MM.1S (cell line): ENCODE measurements around the gene RNF112.

Experiments
- DNase-seq: peaks from one replicate; pipeline ENCODE4 v3.0.0-alpha.2; 2015
- H2AFZ ChIP-seq: fragments of 300-600 bp; sonication (generic); 2 replicates; pipeline ENCODE4 v1.6.0; 2016; ENCODE audit warnings: antibody characterized with exemption, low read length
- H3F3A ChIP-seq: fragments of 300-600 bp; sonication (generic); 2 replicates; pipeline ENCODE4 v1.6.1; 2016; ENCODE audit warnings: mild to moderate bottlenecking, antibody characterized with exemption, low read length, moderate library complexity, mixed read lengths; ENCODE audit not compliant: insufficient read depth
- H3K27ac ChIP-seq: fragments of 300-600 bp; sonication (generic); 2 replicates; pipeline ENCODE4 v1.5.1; 2016; ENCODE audit warnings: mild to moderate bottlenecking, low read length
- H3K27me3 ChIP-seq: fragments of 300-600 bp; sonication (generic); replicated peaks from 2 replicates; pipeline ENCODE4 v1.6.0; 2016; ENCODE audit warnings: low read length; ENCODE audit not compliant: insufficient read depth
- H3K36me3 ChIP-seq: fragments of 300-600 bp; sonication (generic); replicated peaks from 2 replicates; pipeline ENCODE4 v1.6.1; 2016; ENCODE audit warnings: mild to moderate bottlenecking, low read length, mixed read lengths; ENCODE audit not compliant: insufficient read depth
- H3K4me1 ChIP-seq: fragments of 300-600 bp; sonication (generic); 2 replicates; pipeline ENCODE4 v1.6.1; 2016; ENCODE audit warnings: low read length, mixed read lengths
- H3K4me2 ChIP-seq: fragments of 300-600 bp; sonication (generic); 2 replicates; pipeline ENCODE4 v1.6.0; 2016; ENCODE audit warnings: low read depth, low read length
- H3K4me3 ChIP-seq: fragments of 300-600 bp; sonication (generic); 2 replicates; pipeline ENCODE4 v1.5.1; 2016; ENCODE audit warnings: low read length, mixed read lengths
- H3K79me2 ChIP-seq: fragments of 300-600 bp; sonication (generic); 2 replicates; pipeline ENCODE4 v1.6.1; 2016; ENCODE audit warnings: mixed run types, low read length, mixed read lengths
- H3K9ac ChIP-seq: fragments of 300-600 bp; sonication (generic); 2 replicates; pipeline ENCODE4 v1.6.1; 2016; ENCODE audit warnings: low read length, mixed read lengths
- H3K9me2 ChIP-seq: fragments of 300-600 bp; sonication (generic); replicated peaks from 2 replicates; pipeline ENCODE4 v1.6.1; 2016; ENCODE audit warnings: mild to moderate bottlenecking, low read length, mixed read lengths; ENCODE audit not compliant: insufficient read depth
- H3K9me3 ChIP-seq: fragments of 300-600 bp; sonication (generic); replicated peaks from 2 replicates; pipeline ENCODE4 v1.6.1; 2016; ENCODE audit warnings: mild to moderate bottlenecking, low read length, mixed read lengths; ENCODE audit not compliant: insufficient read depth
- H4K20me1 ChIP-seq: fragments of 300-600 bp; sonication (generic); 2 replicates; pipeline ENCODE4 v1.6.1; 2016; ENCODE audit warnings: mild to moderate bottlenecking, low read length, moderate library complexity, mixed read lengths; ENCODE audit not compliant: insufficient read depth
- CTCF ChIP-seq: fragments of 300-600 bp; sonication (generic); IDR thresholded peaks from 2 replicates; pipeline ENCODE4 v1.5.1; 2016; ENCODE audit warnings: antibody characterized with exemption, low read length, mixed read lengths
- EZH2 ChIP-seq: fragments of 300-600 bp; sonication (generic); optimal IDR thresholded peaks from 2 replicates; pipeline ENCODE3; 2017; ENCODE audit warnings: low read depth, mild to moderate bottlenecking, antibody characterized with exemption, low read length, mixed read lengths
- EZH2phosphoT487 ChIP-seq: fragments of 300-600 bp; sonication (generic); IDR thresholded peaks from 2 replicates; pipeline ENCODE4 v1.6.1; 2018; ENCODE audit warnings: antibody characterized with exemption, low read length

Gene RNF112

DNA sequence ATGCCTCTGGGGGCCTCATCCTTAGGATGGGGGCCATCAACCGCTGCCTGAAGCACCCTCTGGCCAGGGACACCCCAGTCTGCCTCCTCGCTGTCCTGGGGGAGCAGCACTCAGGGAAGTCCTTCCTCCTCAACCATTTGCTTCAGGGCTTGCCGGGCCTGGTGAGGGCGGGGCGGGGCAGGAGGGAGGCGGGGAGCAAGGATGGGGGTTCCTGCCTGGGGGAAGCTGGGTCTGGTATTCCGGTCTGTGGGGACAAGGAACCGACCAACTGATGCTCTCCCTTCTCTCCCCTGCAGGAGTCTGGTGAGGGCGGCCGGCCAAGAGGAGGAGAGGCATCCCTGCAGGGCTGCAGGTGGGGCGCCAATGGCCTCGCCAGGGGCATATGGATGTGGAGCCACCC lies 2.0 kb downstream of the RNF112 start:
- H3K9me2 ChIP-seq, result no peaks in the 10 kb centered on the region
- H3F3A ChIP-seq, result 0 out of 2 replicates have a peak, but pooled peaks cover under 1% of the 10 kb centered on the region
- H3K9ac ChIP-seq, result no peak overlapping the region
- no peak overlapping the region for H2AFZ ChIP-seq
- no peaks in the 10 kb centered on the region for H3K27me3 ChIP-seq
- H3K36me3 ChIP-seq, result no peaks in the 10 kb centered on the region
- H3K4me1 ChIP-seq, result peaks cover 11% of the 10 kb centered on the region
- H4K20me1 ChIP-seq, result no peaks in the 10 kb centered on the region
- H3K4me2 ChIP-seq, result no peak overlapping the region
- H3K79me2 ChIP-seq, result no peaks in the 10 kb centered on the region
- no peaks in the 10 kb centered on the region for H3K9me3 ChIP-seq
- no peak for TF ChIP-seq EZH2
- no peak for TF ChIP-seq CTCF
- no peak for TF ChIP-seq EZH2phosphoT487
- no peak overlapping the region for H3K27ac ChIP-seq
- DNase-seq, result no peak
- H3K4me3 ChIP-seq, result no peak overlapping the region

DNA sequence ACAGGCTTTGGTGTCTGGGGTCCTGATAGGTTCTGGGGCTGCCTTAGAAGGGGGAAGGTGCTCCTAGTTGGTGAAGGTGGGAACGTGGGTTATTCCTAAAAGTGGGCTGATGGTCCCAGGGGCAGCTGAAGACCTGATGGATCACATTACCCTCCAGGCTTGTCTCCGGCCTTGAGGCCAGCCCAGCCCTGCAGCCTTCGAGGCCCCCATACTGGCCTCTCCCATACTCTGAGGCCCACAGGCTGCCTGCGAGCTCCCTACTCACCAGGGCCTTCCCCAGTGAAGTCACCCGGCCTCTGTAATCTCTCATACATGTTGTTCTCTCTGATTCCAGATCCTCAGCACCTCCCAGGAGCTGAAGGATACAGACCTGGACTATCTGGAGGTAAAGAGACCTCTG lies 2.7 kb downstream of the RNF112 start:
- H3K4me1 ChIP-seq, result peaks cover 19% of the 10 kb centered on the region
- H4K20me1 ChIP-seq, result no peaks in the 10 kb centered on the region
- no peaks in the 10 kb centered on the region for H3K9me2 ChIP-seq
- no peak overlapping the region for H3K9ac ChIP-seq
- DNase-seq, result no peak
- no peak overlapping the region for H3K27ac ChIP-seq
- H3K4me2 ChIP-seq, result no peak overlapping the region
- H3K9me3 ChIP-seq, result no peaks in the 10 kb centered on the region
- no peaks in the 10 kb centered on the region for H3K36me3 ChIP-seq
- H3K79me2 ChIP-seq, result no peaks in the 10 kb centered on the region
- H2AFZ ChIP-seq, result no peak overlapping the region
- TF ChIP-seq CTCF (no peak), EZH2 (no peak), EZH2phosphoT487 (no peak)
- H3K4me3 ChIP-seq, result no peak overlapping the region
- no peaks in the 10 kb centered on the region for H3K27me3 ChIP-seq
- H3F3A ChIP-seq, result 0 out of 2 replicates have a peak, but pooled peaks cover 6% of the 10 kb centered on the region

GRCh38 chr17:19414396-19415280 lies 3.6 kb downstream of the RNF112 start:
- Histone ChIP-seq H3F3A (0 out of 2 replicates have a peak, but pooled peaks cover 6% of the 10 kb centered on the region), H3K27me3 (no peaks in the 10 kb centered on the region), H3K79me2 (no peaks in the 10 kb centered on the region), H2AFZ (no peak overlapping the region), H4K20me1 (no peaks in the 10 kb centered on the region), H3K36me3 (no peaks in the 10 kb centered on the region), H3K9me2 (no peaks in the 10 kb centered on the region), H3K4me2 (no peak overlapping the region), H3K4me1 (peaks cover 21% of the 10 kb centered on the region), H3K4me3 (no peak overlapping the region), H3K9me3 (no peaks in the 10 kb centered on the region), H3K27ac (no peak overlapping the region), H3K9ac (no peak overlapping the region)
- no peak for DNase-seq
- TF ChIP-seq EZH2, result no peak
- TF ChIP-seq CTCF, result no peak
- TF ChIP-seq EZH2phosphoT487, result no peak
